K562 (cell line): ENCODE data around the gene METTL6.

Experiments used
- CC2D1A ChIP-seq: fragments of 450-650 bp; IDR thresholded peaks from 2 replicates; pipeline ENCODE4 v1.6.1; 2017; ENCODE audit warnings: mild to moderate bottlenecking
- FOXM1 ChIP-seq, 2 experiments: fragments of 450-650 bp in 1 of 2; sonication (generic) in 1 of 2; formaldehyde crosslinking in 1 of 2; IDR thresholded peaks; 2 replicates each; pipeline versions ENCODE4 v1.6.1 to v1.9.0; 2017 to 2022; ENCODE audit warnings: low read depth in 2 of 2, mild to moderate bottlenecking in 2 of 2, missing genetic modification reagents in 1 of 2, moderate library complexity in 1 of 2

GRCh38 chr3:15401936-15402335, 25.4 kb downstream of the METTL6 start:
- TF ChIP-seq FOXM1 (IDR thresholded peaks at IDR 0.05; ENCODE audit: low read depth) (no peak), FOXM1 (CRISPR knock-in tag; IDR thresholded peaks at IDR 0.05; ENCODE audit: low read depth) (no peak), CC2D1A (no peak)
